Measurements from ENCODE around the gene GATA3.

DNA sequence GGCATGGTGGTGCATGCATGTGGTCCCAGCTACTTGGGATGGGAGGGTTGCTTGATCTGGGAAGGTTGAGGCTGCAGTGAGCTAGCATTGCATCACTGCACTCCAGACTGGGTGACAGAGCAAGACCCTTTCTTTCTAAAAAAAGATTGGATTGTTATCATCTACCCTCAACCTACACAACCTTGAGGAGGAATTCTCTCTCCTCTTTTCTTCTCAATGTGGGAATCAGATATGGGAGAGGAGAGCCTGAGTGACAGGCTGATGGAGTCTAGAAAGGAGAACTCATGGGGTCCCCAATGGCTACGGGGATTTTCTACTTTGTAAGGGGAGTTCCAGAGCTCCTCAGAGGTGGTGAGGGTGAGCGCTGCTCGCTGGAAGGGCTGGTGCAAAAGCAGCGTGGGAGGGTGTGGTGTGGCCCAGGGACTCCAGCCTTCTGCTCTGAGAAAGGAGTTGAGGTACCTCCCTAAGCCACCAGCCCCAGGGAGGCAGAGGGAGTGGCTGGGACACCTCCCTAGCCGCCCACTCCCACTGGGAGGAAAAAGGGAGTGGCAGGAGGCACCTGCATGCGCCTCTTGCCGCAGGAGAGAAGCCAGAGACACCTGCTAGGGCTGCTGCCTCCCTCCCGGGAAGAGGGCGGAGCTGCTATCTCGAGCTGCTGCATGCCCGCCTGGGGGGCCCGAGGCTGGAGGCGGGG, 48.4 kb downstream of the GATA3 start:
- TF ChIP-seq, protein P1, sequence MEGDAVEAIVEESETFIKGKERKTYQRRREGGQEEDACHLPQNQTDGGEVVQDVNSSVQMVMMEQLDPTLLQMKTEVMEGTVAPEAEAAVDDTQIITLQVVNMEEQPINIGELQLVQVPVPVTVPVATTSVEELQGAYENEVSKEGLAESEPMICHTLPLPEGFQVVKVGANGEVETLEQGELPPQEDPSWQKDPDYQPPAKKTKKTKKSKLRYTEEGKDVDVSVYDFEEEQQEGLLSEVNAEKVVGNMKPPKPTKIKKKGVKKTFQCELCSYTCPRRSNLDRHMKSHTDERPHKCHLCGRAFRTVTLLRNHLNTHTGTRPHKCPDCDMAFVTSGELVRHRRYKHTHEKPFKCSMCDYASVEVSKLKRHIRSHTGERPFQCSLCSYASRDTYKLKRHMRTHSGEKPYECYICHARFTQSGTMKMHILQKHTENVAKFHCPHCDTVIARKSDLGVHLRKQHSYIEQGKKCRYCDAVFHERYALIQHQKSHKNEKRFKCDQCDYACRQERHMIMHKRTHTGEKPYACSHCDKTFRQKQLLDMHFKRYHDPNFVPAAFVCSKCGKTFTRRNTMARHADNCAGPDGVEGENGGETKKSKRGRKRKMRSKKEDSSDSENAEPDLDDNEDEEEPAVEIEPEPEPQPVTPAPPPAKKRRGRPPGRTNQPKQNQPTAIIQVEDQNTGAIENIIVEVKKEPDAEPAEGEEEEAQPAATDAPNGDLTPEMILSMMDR (IDR thresholded peaks at IDR 0.05), result no peak
- TF ChIP-seq POLR2A (IDR thresholded peaks at IDR 0.05), result no peak

All from testis (tissue), 2 donors.